ENCODE results near the gene TMEM212. TPM values are rescaled to one million over a fixed set of nuclear protein-coding genes. Genes with fewer than 3 reads are reported as not detected.

Gene TMEM212
- total and polyA plus RNA-seq, 8 donors, result not detected

GRCh38 chr3:171833789-171834460 lies 9.2 kb upstream of the TMEM212 start:
- peaks cover 0 to 41% (median 20%) of the 10 kb centered on the region in 4 donors for H3K4me1 ChIP-seq
- H3K27ac ChIP-seq, result peak overlapping the region in 4 of 5 donors; percentile 4 to 52 (median 41)
- TF ChIP-seq CTCF (IDR thresholded peaks at IDR 0.05) (peak in 4 of 7 experiments; percentile 6 to 43 (median 23)), EP300 (IDR thresholded peaks at IDR 0.05) (no peak), POLR2A (IDR thresholded peaks at IDR 0.05) (no peak)
- H3K36me3 ChIP-seq, result no peaks in the 10 kb centered on the region
- no peaks in the 10 kb centered on the region for H3K27me3 ChIP-seq
- no peaks in the 10 kb centered on the region for H3K9me3 ChIP-seq
- no peak overlapping the region for H3K4me3 ChIP-seq
- peak in 1 of 2 donors; percentile 50 for DNase-seq
- WGBS, 5 donors, result 8 to 23% (median 13%) methylated on average over 3 of the region's 3 CpGs
- intact Hi-C loops (cut with DNase I; ENCODE audit: low total_unique reads), result no loop called here

- Histone ChIP-seq H3K27me3 (no peaks in the 10 kb centered on the region), H3K9me3 (no peaks in the 10 kb centered on the region), H3K4me3 (no peak overlapping the region), H3K36me3 (no peaks in the 10 kb centered on the region), H3K27ac (peak overlapping the region; percentile 4 to 52 (median 36)), H3K4me1 (peaks cover 0 to 36% (median 22%) of the 10 kb centered on the region in 4 donors)
- TF ChIP-seq CTCF (IDR thresholded peaks at IDR 0.05) (no peak), EP300 (IDR thresholded peaks at IDR 0.05) (no peak), POLR2A (IDR thresholded peaks at IDR 0.05) (no peak), POLR2AphosphoS5 (IDR thresholded peaks at IDR 0.05) (no peak)
- no peak for DNase-seq
- intact Hi-C loops (cut with DNase I; ENCODE audit: low total_unique reads), result no loop called here
- 47 to 62% (median 56%) methylated on average over 5 of the region's 5 CpGs for WGBS, 5 donors
These were observed 8.7 kb upstream of the TMEM212 start for GRCh38 chr3:171834461-171834801.

GRCh38 chr3:171835116-171835515 lies 8.0 kb upstream of the TMEM212 start:
- H3K27me3 ChIP-seq, result no peaks in the 10 kb centered on the region
- H3K36me3 ChIP-seq, result no peaks in the 10 kb centered on the region
- TF ChIP-seq POLR2A (IDR thresholded peaks at IDR 0.05) (no peak), EP300 (IDR thresholded peaks at IDR 0.05) (no peak)
- H3K9me3 ChIP-seq, result no peaks in the 10 kb centered on the region
- H3K27ac ChIP-seq, result no peak overlapping the region
- no peak for DNase-seq
- intact Hi-C loops (cut with DNase I; ENCODE audit: low total_unique reads), result no loop called here
- no peak overlapping the region for H3K4me3 ChIP-seq
- 81 to 88% (median 83%) methylated on average over 5 of the region's 5 CpGs for WGBS, 5 donors
- peaks cover 0 to 29% (median 19%) of the 10 kb centered on the region in 4 donors for H3K4me1 ChIP-seq

- WGBS, 5 donors, result 59 to 94% (median 86%) methylated on average over 2 of the region's 2 CpGs
- Histone ChIP-seq H3K27me3 (no peaks in the 10 kb centered on the region), H3K4me3 (no peak overlapping the region), H3K27ac (no peak overlapping the region), H3K9me3 (no peaks in the 10 kb centered on the region), H3K4me1 (peaks cover 0 to 29% (median 19%) of the 10 kb centered on the region in 4 donors), H3K36me3 (no peaks in the 10 kb centered on the region)
- intact Hi-C loops (cut with DNase I; ENCODE audit: low total_unique reads), result no loop called here
- TF ChIP-seq POLR2A (IDR thresholded peaks at IDR 0.05) (no peak), POLR2AphosphoS5 (IDR thresholded peaks at IDR 0.05) (no peak), EP300 (IDR thresholded peaks at IDR 0.05) (no peak), CTCF (IDR thresholded peaks at IDR 0.05) (no peak)
- no peak for DNase-seq
These were observed 7.5 kb upstream of the TMEM212 start for GRCh38 chr3:171835613-171836012.

- no peak for DNase-seq
- Histone ChIP-seq H3K27me3 (no peaks in the 10 kb centered on the region), H3K27ac (no peak overlapping the region), H3K4me1 (peaks cover 0 to 40% (median 23%) of the 10 kb centered on the region in 4 donors), H3K4me3 (no peak overlapping the region), H3K36me3 (no peaks in the 10 kb centered on the region), H3K9me3 (no peaks in the 10 kb centered on the region)
- no peak for TF ChIP-seq POLR2A (IDR thresholded peaks at IDR 0.05)
- TF ChIP-seq CTCF (IDR thresholded peaks at IDR 0.05), result no peak
- TF ChIP-seq EP300 (IDR thresholded peaks at IDR 0.05), result no peak
- no peak for TF ChIP-seq POLR2AphosphoS5 (IDR thresholded peaks at IDR 0.05)
- intact Hi-C loops (cut with DNase I; ENCODE audit: low total_unique reads), result no loop called here
- WGBS, 5 donors, result 88 to 92% (median 89%) methylated on average over 3 of the region's 3 CpGs
These were observed 6.3 kb upstream of the TMEM212 start for GRCh38 chr3:171836855-171837254.

All from stomach (tissue), 9 donors.